Measurements from ENCODE around the gene SRM.
"Not testable (repeated sequence)": the region's sequence is repeated elsewhere in the genome, so short reads cannot be mapped to it uniquely, and the experiment has no call there.

Gene SRM

GRCh38 chr1:11044849-11045427, 14.9 kb downstream of the SRM start:
- no peak for DNase-seq (ENCODE audit: low spot score)

DNA sequence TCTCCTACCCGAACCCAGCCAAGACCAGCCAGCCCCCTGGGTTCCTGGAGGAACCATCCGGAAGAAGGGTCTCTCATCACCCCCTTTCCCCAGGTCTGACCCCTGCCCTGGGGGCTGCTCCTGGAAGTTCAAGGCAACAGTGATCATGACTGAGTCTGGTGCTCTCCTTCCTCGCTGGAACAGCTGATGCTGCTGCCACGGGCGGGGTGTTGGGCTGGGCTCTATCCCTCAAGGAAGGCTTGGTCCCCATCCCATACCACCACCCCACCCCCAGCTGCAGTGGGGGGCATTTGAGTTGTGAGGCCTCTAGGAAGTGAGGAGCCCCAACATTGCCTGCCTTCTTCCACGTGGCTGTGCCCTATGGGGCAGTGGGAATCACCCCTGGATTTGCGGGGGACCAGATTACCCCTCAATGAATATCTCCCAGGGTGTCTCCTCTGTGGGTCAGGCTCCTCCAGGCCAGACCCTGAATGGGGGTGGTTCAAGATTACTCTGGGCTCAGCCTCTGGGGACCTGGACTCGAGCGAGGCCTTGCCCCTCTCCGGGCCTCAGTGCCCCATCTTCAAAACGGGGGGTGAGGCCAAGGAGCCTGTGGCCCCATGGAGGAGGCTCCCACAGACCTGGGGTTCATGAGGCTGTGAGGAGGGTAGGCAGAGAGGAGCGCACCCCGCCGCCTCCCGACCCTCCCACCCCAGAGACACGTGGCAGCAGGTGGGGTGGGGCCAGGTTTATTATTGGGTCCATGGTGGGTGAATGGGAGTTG, 15.6 kb downstream of the SRM start:
- no peak for DNase-seq (ENCODE audit: low spot score)

DNA sequence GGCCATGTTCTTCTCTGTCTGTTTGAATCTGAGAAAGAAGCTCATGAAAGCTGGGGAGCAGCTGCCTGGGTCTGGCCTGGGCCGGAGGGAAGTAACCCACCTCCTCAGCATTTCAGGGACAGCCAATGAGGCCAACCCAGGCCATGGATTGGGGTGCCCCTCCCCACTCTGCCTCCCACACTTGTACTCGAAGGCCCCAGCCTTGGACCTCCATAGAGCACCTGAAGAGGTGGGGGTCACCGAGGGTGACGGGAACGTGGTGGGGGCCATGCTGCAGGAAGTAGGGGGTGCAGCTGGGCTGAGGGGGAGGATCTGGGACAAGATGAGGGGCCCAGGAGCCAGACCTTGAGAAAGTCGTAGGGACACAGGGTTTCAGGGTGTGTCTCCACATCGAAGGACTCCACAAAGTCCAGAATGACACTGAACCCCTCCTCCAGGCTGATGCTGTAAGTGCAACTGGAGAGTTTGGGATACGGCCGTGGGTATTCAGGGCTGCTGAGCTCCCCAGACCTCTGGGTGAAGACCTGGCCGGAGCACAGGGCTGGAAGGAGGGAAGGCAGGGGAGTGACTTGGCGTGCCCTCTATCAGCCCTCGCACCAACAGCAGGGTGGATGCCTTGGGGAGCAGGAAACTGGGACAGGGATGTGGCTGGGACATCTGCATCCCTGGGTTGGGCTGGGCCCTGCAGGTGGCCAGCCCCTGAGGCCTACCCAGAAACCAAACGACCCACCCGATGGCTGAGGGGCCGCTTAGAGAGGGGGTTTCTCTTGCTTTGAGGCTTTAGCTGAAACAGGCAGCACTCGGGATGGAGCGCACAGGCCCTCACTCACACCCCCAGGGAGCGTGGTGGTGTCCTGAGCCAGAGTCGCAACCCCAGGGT, 16.6 kb downstream of the SRM start:
- no peak for DNase-seq (ENCODE audit: low spot score)

GRCh38 chr1:11042065-11042464, 17.8 kb downstream of the SRM start:
- DNase-seq (ENCODE audit: low spot score), result no peak

GRCh38 chr1:11041048-11041447, 18.8 kb downstream of the SRM start:
- DNase-seq (ENCODE audit: low spot score), result no peak

GRCh38 chr1:11040105-11040429, 19.8 kb downstream of the SRM start:
- not testable (repeated sequence) for DNase-seq (ENCODE audit: low spot score)

- DNase-seq (ENCODE audit: low spot score), result no peak
Observed at GRCh38 chr1:11039351-11040104, 20.3 kb downstream of the SRM start.

DNA sequence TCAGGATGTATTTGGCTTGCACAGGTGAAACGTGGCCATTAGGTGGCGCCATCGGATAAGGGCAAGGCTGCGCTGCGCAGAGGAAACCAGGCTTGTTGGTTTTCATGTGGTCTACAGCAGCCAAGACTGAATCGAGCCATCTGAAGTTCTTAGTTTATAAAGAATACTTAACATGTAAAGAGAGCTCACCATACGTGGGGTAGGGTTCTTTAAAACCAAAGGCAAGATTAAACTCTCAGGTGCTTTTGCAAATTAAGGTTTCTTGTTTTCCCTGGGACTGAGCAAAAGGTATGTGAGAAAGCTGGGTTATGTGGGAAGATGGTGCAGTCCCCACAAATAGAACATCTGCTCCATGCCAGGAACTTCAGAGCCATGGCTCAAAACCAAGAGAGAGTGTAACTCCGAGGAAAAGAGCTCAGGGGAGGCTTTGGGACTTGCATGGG, 22.1 kb downstream of the SRM start:
- peak; percentile 89 for DNase-seq (ENCODE audit: low spot score)

DNA sequence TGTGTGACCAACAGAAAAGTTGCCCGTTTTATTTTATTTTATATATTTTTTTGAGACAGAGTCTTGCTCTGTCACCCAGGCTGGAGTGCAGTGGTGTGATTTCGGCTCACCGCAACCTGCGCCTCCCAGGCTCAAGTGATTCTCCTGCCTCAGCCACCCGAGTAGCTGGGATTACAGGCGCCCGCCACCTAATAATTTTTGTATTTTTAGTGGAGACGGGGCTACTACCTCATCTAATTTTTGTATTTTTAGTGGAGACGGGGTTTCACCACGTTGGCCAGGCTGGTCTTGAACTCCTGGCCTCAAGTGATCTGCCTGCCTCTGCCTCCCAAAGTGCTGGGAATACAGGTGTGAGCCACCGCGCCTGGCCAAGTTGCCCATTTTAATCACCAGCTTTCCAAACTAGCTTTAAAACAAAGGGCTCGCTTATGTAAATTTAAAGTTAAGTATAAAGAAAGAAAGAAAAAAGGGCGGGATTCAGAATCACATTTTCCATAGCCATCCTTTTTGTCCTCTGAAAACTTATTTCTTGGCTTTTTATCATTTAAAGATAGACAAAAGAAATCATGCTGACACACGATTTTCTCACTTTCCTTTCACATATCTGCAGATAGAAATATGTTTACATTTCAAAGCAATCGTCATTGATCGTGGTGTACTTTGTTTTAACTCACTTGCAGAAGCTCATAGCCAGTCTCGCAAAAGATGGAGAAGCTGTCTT, 22.6 kb downstream of the SRM start:
- not testable (repeated sequence) for DNase-seq (ENCODE audit: low spot score)

DNA sequence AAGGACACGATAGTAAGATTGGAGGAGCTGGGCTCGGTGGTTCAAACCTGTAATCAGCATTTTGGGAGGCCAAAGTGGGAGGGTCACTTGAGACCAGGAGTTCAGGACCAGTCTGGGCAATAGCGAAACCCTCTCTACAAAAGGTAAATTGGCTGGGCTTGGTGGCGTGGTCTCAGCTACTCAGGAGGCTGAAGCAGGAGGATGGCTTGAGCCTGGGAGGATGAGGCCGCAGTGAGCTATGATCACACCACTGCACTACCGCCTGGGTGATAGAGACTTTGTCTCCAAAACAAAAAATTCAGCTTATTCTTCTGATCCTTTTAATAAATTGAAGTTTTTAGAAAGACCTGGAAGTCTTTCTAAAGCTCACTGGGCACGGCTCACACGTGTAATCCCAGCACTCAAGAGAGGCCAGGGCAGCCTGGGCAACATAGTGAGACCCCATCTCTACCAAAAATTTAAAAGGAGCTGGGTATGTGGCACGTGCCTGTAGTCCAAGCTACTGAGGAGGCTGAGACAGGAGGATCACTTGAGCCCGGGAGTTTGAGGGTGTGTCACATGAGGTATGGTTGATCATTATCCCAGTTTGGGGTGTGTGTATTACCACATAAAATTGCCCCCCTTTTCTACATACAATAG, 28.1 kb downstream of the SRM start:
- DNase-seq (ENCODE audit: low spot score), result no peak

DNA sequence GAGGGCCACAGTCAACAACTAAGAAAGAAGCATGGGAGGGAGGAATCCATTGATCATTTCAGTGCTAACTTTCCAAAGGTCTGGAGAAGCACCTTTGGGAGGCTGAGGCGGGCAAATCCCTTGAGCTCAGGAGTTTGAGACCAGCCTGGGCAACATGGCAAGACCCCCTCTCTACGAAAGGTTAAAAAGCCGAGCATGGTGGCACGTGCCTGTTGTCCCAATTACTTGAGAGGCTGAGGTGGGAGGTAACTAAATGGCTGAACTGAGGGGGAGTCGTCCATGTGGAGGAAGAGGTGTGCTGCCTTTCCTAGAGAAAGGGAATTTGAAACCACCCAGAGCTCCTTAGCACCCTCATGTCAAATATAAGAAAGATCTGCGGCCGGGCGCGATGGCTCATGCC, 29.0 kb downstream of the SRM start:
- DNase-seq (ENCODE audit: low spot score), result no peak

GRCh38 chr1:11028018-11028417, 31.8 kb downstream of the SRM start:
- no peak for DNase-seq (ENCODE audit: low spot score)

DNA sequence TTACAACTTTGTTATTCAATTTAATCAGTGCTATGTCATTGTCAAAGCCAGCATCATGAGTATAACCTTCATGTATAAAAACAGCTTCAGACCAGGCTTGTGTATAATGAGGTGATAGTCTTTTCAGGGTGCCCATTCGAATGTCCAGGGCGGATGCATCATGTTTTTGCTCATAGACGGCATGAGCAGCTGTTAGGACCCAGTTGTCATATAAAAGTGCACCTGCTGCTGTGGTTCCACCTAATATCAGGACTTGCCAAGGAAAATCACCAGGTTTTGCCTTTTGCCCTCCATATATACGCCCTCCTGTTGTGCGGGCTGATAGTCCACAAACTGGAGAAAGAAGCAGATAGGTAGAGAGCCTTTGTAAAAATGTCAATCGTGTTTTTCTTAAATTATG, 32.5 kb downstream of the SRM start:
- DNase-seq (ENCODE audit: low spot score), result no peak

DNA sequence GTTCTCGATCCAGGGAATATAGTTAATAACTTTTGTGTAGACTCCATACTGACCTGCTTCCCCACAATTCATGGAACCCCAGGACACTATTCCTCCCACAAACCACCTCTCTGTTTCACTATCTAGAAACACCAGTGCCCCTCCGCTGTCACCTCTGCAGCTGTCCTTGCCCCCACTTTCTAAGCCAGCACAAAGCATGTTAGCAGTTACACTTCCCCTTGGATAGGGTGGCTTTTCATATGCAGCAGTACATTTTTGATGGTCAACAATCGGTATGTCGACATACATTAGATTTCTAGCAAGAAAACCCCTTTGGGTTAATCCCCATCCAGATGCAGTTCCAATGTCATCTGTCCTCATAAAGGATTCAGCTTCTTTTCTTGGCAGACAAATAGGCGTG, 32.9 kb downstream of the SRM start:
- no peak for DNase-seq (ENCODE audit: low spot score)

DNA sequence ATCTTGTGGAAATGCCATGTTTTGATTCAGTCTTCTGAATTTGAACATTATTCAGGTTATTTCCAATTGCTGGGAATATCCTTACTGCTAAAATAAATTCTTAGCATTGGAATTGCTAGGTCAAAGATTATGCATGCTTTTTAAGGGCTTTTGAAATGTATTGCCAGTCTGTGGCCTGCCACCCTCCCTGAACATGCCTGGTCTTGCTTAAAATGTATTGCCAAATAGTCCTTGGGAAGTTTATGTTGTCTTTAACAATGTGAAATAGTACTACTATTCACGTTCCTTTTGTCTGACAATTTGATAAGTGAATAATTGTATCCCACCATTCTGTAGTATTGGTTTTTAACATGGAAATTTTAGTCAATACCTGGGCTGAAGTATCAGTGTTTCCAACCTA, 33.8 kb downstream of the SRM start:
- DNase-seq (ENCODE audit: low spot score), result no peak

DNA sequence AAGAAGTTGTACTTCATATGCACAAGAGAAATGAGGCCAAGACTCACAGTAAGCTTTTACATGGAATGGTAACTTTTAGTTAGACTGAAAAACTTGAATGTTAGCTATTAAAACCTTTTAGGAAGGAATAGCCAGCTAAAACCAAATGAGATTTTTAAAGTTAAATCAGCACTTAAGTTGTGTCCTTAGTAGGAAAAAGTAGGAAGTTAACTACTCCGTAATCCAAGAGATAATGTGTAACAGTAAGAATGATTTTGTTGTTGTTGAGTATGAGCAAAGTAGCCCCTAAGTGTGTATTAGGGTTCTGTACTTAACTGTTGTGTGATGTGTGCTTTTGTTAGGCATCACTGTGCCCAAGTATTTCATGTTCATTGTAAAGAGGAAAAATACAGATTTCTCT, 34.2 kb downstream of the SRM start:
- no peak for DNase-seq (ENCODE audit: low spot score)

- DNase-seq (ENCODE audit: low spot score), result no peak
Observed at GRCh38 chr1:11024874-11025203, 35.0 kb downstream of the SRM start.

DNA sequence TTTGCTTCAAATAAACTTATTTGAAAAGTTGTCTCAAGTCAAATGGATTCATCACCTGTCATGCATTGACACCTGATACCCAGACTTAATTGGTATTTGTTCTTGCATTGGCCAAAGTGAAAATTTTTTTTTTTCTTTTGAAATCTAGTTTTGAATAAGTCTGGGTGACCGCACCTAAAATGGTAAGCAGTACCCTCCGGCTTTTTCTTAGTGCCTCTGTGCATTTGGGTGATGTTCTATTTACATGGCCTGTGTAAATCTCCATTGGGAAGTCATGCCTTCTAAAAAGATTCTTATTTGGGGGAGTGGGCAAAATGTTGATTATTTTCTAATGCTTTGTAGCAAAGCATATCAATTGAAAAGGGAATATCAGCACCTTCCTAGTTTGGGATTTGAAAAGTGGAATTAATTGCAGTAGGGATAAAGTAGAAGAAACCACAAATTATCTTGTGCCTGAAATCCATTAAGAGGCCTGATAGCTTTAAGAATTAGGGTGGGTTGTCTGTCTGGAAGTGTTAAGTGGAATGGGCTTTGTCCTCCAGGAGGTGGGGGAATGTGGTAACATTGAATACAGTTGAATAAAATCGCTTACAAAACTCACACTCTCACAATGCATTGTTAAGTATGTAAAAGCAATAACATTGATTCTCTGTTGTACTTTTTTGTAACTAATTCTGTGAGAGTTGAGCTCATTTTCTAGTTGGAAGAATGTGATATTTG, 35.5 kb downstream of the SRM start:
- DNase-seq (ENCODE audit: low spot score), result no peak

GRCh38 chr1:11023201-11023600, 36.6 kb downstream of the SRM start:
- DNase-seq (ENCODE audit: low spot score), result no peak

DNA sequence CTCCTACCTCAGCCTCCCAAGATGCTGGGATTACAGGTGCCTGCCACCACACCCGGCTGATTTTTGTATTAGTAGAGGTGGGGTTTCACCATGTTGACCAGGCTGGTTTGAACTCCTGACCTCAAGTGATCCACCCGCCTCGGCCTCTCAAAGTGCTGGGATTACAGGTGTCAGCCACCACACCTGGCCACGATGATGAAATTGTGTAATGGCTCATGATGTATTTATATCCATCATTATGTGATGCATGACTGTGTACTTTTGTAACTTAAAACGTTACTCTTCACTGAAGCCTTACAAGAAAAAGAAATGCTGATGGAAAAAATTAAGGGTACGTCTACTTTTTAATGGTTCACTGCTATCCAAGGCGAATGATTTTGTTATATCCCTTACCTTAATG, 39.8 kb downstream of the SRM start:
- no peak for DNase-seq (ENCODE audit: low spot score)

- not testable (repeated sequence) for DNase-seq (ENCODE audit: low spot score)
Observed at GRCh38 chr1:11019358-11019757, 40.5 kb downstream of the SRM start.
